Liver (tissue), 3 donors: ENCODE data around the gene GNPTG.

Experiments used
- EGR1 ChIP-seq, 2 donors: IDR thresholded peaks; 2 replicates each; pipeline ENCODE4 v1.6.1; 2016 to 2018; ENCODE audit warnings: antibody characterized with exemption in 2 of 2, low read depth in 2 of 2
- FOXA1 ChIP-seq: IDR thresholded peaks from 2 replicates; pipeline ENCODE4 v1.6.1; 2016; ENCODE audit warnings: antibody characterized with exemption
- GABPA ChIP-seq, 2 donors: IDR thresholded peaks in 1 of 2; conservative IDR thresholded peaks in 1 of 2; 2 replicates each; pipeline ENCODE4 v1.6.1; 2016; ENCODE audit warnings: antibody characterized with exemption in 2 of 2, mild to moderate bottlenecking in 1 of 2, moderate library complexity in 1 of 2
- JUND ChIP-seq, 2 donors: IDR thresholded peaks; 2 replicates each; pipeline ENCODE4 v1.6.1; 2016; ENCODE audit warnings: antibody characterized with exemption in 2 of 2
- RAD21 ChIP-seq, 2 donors: IDR thresholded peaks; 2 replicates each; pipeline ENCODE4 v1.6.1; 2016; ENCODE audit warnings: antibody characterized with exemption in 2 of 2, mild to moderate bottlenecking in 2 of 2
- RXRA ChIP-seq, 2 donors: IDR thresholded peaks; 2 replicates each; pipeline ENCODE4 v1.6.1; 2017 to 2018; ENCODE audit warnings: antibody characterized with exemption in 2 of 2, mild to moderate bottlenecking in 1 of 2
- SP1 ChIP-seq: IDR thresholded peaks from 2 replicates; pipeline ENCODE4 v1.6.1; 2018; ENCODE audit warnings: antibody characterized with exemption, mild to moderate bottlenecking
- TAF1 ChIP-seq: conservative IDR thresholded peaks from 2 replicates; pipeline ENCODE4 v1.6.1; 2016; ENCODE audit warnings: antibody characterized with exemption, mild to moderate bottlenecking
- YY1 ChIP-seq: IDR thresholded peaks from 2 replicates; pipeline ENCODE4 v1.6.1; 2016; ENCODE audit warnings: antibody characterized with exemption, mild to moderate bottlenecking
- TF ChIP-seq, protein P1 (sequence below): fragments of 150-350 bp; IDR thresholded peaks from 2 replicates; pipeline ENCODE4 v1.5.1; 2017; ENCODE audit warnings: improper control_type of control experiment, low read depth, low read length; ENCODE audit not compliant: missing input control
- TF ChIP-seq, protein P2 (sequence below): IDR thresholded peaks from 2 replicates; pipeline ENCODE4 v1.6.1; 2016; ENCODE audit warnings: antibody characterized with exemption
- TF ChIP-seq, protein P3 (sequence below): IDR thresholded peaks from 2 replicates; pipeline ENCODE4 v1.6.1; 2016; ENCODE audit warnings: antibody characterized with exemption, mild to moderate bottlenecking
- donor health status: healthy.
- donor health status: healthy.

DNA sequence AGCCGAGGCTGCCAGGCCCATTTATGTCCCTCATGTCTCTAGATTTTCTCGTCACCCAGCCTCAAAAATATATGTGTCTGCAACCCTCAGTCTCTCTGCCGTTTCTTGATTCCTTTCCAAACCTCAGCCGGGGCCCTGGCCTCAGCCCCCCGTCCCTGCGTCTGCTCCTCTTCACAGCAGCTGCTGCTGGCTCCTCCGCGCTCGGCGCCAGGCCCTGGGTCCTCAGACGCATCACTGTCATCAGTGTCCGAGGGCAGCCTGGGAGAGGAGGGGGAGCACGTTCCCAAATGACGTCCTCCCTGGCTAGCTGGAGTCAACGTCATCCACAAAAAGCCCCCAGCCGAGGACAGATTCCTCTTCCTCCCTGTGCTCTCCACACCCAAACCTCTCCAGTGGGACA is 2.4 kb upstream of the GNPTG start:
- TF ChIP-seq, protein P1, sequence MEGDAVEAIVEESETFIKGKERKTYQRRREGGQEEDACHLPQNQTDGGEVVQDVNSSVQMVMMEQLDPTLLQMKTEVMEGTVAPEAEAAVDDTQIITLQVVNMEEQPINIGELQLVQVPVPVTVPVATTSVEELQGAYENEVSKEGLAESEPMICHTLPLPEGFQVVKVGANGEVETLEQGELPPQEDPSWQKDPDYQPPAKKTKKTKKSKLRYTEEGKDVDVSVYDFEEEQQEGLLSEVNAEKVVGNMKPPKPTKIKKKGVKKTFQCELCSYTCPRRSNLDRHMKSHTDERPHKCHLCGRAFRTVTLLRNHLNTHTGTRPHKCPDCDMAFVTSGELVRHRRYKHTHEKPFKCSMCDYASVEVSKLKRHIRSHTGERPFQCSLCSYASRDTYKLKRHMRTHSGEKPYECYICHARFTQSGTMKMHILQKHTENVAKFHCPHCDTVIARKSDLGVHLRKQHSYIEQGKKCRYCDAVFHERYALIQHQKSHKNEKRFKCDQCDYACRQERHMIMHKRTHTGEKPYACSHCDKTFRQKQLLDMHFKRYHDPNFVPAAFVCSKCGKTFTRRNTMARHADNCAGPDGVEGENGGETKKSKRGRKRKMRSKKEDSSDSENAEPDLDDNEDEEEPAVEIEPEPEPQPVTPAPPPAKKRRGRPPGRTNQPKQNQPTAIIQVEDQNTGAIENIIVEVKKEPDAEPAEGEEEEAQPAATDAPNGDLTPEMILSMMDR, result no peak
- TF ChIP-seq EGR1 (IDR thresholded peaks at IDR 0.05; ENCODE audit: low read depth in 2 of 2) (no peak), GABPA (IDR thresholded peaks at IDR 0.05 in 1 of 2, conservative IDR thresholded peaks at IDR 0.05 in 1 of 2) (no peak), TAF1 (no peak), RAD21 (IDR thresholded peaks at IDR 0.05) (no peak), SP1 (no peak), FOXA1 (no peak), JUND (IDR thresholded peaks at IDR 0.05) (no peak), RXRA (IDR thresholded peaks at IDR 0.05) (no peak), YY1 (no peak)
- TF ChIP-seq, protein P2, sequence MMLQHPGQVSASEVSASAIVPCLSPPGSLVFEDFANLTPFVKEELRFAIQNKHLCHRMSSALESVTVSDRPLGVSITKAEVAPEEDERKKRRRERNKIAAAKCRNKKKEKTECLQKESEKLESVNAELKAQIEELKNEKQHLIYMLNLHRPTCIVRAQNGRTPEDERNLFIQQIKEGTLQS, result no peak
- TF ChIP-seq, protein P3, sequence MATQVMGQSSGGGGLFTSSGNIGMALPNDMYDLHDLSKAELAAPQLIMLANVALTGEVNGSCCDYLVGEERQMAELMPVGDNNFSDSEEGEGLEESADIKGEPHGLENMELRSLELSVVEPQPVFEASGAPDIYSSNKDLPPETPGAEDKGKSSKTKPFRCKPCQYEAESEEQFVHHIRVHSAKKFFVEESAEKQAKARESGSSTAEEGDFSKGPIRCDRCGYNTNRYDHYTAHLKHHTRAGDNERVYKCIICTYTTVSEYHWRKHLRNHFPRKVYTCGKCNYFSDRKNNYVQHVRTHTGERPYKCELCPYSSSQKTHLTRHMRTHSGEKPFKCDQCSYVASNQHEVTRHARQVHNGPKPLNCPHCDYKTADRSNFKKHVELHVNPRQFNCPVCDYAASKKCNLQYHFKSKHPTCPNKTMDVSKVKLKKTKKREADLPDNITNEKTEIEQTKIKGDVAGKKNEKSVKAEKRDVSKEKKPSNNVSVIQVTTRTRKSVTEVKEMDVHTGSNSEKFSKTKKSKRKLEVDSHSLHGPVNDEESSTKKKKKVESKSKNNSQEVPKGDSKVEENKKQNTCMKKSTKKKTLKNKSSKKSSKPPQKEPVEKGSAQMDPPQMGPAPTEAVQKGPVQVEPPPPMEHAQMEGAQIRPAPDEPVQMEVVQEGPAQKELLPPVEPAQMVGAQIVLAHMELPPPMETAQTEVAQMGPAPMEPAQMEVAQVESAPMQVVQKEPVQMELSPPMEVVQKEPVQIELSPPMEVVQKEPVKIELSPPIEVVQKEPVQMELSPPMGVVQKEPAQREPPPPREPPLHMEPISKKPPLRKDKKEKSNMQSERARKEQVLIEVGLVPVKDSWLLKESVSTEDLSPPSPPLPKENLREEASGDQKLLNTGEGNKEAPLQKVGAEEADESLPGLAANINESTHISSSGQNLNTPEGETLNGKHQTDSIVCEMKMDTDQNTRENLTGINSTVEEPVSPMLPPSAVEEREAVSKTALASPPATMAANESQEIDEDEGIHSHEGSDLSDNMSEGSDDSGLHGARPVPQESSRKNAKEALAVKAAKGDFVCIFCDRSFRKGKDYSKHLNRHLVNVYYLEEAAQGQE, result no peak
